Mammary epithelial cell (primary cell): ENCODE measurements around the gene RFX7.

Source experiments
- CTCF ChIP-seq, 2 donors: IDR thresholded peaks in 1 of 2; conservative IDR thresholded peaks in 1 of 2; 2 replicates each; pipeline ENCODE4 v1.5.1; 2011 to 2012; ENCODE audit warnings: inconsistent platforms in 2 of 2, low read length in 2 of 2, mild to moderate bottlenecking in 2 of 2, control low read depth in 1 of 2, low read depth in 1 of 2; ENCODE audit not compliant: insufficient read depth in 1 of 2; ENCODE audit errors: extremely low read depth in 1 of 2
- EZH2 ChIP-seq: IDR thresholded peaks from 2 replicates; pipeline ENCODE4 v1.6.1; 2012; ENCODE audit warnings: low read length, inconsistent platforms, borderline replicate concordance

GRCh38 chr15:56076640-56077039 lies 167.0 kb downstream of the RFX7 start:
- TF ChIP-seq CTCF (conservative IDR thresholded peaks at IDR 0.05 in 1 of 2, IDR thresholded peaks at IDR 0.05 in 1 of 2; ENCODE audit: extremely low read depth in 1 of 2, insufficient read depth in 1 of 2, low read depth in 1 of 2, low read length in 2 of 2) (no peak), EZH2 (no peak)
